ENCODE measurements around the gene UNC13C. TPM values are rescaled to one million over a fixed set of nuclear protein-coding genes. Genes with fewer than 3 reads are reported as not detected.

Gene UNC13C
- total RNA-seq, 2 donors from 2014 or later, result 1.2 to 4.2 TPM

DNA sequence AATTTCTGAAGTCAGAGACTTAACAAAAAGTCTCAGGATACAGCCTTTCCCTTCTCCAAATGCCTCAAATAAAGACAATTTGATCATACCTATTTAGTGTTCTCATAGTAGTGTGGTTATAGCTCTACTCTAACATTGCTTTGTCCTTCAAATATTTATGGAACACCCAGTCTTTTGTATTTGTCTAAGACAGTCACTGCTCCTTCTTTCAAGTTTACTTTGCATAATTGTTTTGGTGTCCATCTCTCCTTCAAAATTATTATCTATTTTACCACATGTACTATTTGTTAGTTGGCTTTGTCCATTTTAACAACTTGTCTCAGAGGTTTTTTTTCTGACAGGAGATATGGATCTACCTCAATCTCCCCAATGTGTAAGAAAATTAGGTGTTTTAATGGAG lies 118.8 kb downstream of the UNC13C start:
- ATAC-seq (ENCODE audit: insufficient number of reproducible peaks, low FRiP score, low read depth) (no peak), DNase-seq (ENCODE audit: low spot score) (no peak)
- TF ChIP-seq, protein P1, sequence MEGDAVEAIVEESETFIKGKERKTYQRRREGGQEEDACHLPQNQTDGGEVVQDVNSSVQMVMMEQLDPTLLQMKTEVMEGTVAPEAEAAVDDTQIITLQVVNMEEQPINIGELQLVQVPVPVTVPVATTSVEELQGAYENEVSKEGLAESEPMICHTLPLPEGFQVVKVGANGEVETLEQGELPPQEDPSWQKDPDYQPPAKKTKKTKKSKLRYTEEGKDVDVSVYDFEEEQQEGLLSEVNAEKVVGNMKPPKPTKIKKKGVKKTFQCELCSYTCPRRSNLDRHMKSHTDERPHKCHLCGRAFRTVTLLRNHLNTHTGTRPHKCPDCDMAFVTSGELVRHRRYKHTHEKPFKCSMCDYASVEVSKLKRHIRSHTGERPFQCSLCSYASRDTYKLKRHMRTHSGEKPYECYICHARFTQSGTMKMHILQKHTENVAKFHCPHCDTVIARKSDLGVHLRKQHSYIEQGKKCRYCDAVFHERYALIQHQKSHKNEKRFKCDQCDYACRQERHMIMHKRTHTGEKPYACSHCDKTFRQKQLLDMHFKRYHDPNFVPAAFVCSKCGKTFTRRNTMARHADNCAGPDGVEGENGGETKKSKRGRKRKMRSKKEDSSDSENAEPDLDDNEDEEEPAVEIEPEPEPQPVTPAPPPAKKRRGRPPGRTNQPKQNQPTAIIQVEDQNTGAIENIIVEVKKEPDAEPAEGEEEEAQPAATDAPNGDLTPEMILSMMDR (IDR thresholded peaks at IDR 0.05), result no peak
- Histone ChIP-seq H3K36me3 (no peaks in the 10 kb centered on the region), H3K4me3 (no peak overlapping the region), H3K4me1 (ENCODE audit: control insufficient read depth in 1 of 2, low read depth in 2 of 2) (no peaks in the 10 kb centered on the region), H3K9me3 (no peaks in the 10 kb centered on the region), H3K27ac (no peak overlapping the region), H3K27me3 (replicated peaks; ENCODE audit: insufficient read depth) (no peaks in the 10 kb centered on the region)

DNA sequence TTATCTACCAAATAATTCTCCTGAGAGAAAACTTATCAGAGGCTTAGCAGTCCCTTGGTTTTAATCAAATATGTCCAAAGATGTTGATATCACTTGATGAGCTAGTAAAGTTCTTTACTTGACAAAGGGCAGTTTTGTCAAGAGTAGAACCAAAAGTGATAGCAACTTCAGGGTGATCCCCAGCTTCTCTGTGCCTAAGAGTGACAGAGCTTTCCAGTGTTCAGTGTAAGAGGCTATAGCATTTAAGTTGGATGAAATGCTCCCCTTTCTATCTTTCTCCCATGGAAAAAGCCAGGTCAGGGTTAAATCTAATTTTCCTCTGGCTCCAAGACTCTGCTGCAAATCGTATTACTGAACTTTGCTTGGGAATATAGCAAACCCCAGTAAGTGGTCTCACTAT lies 120.8 kb downstream of the UNC13C start:
- ATAC-seq (ENCODE audit: insufficient number of reproducible peaks, low FRiP score, low read depth), result no peak
- no peak for DNase-seq (ENCODE audit: low spot score)
- Histone ChIP-seq H3K4me1 (ENCODE audit: control insufficient read depth in 1 of 2, low read depth in 2 of 2) (peaks cover 0 to 7% of the 10 kb centered on the region in 2 donors), H3K9me3 (no peaks in the 10 kb centered on the region), H3K27me3 (replicated peaks; ENCODE audit: insufficient read depth) (no peaks in the 10 kb centered on the region), H3K36me3 (no peaks in the 10 kb centered on the region), H3K4me3 (no peak overlapping the region), H3K27ac (no peak overlapping the region)
- TF ChIP-seq, protein P1 (IDR thresholded peaks at IDR 0.05), result no peak

DNA sequence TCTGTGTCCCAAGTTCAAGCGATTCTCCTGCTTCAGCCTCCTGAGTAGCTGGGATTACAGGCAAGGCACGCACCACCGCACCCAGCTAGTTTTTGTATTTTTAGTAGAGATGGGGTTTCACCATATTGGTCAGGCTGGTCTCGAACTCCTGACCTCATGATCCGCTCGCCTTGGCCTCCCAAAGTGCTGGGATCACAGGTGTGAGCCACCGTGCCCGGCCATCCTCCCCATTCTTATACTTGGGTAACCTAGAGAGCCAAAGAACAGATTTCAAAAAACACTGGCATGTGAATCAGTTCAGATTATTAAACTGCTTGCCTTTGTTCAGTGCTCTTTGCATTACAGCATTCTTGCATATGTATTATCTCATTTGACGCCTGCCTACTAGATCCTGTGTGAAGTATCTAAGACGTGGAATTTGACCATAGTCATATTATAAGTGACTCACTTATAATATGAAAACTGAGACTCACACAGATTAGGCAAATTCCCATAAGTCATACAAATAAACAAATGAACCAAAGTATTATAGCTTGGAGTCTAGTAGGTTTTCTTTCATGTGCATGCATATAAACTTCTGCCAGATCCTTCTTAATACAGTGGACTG lies 123.5 kb downstream of the UNC13C start:
- TF ChIP-seq, protein P1 (IDR thresholded peaks at IDR 0.05), result no peak
- no peaks in the 10 kb centered on the region for H3K9me3 ChIP-seq
- DNase-seq (ENCODE audit: low spot score) (no peak), ATAC-seq (ENCODE audit: insufficient number of reproducible peaks, low FRiP score, low read depth) (no peak)
- H3K4me3 ChIP-seq, result no peak overlapping the region
- peaks cover 0 to 7% of the 10 kb centered on the region in 2 donors for H3K4me1 ChIP-seq (ENCODE audit: control insufficient read depth in 1 of 2, low read depth in 2 of 2)
- no peak overlapping the region for H3K27ac ChIP-seq
- H3K36me3 ChIP-seq, result no peaks in the 10 kb centered on the region
- no peaks in the 10 kb centered on the region for H3K27me3 ChIP-seq (replicated peaks; ENCODE audit: insufficient read depth)

DNA sequence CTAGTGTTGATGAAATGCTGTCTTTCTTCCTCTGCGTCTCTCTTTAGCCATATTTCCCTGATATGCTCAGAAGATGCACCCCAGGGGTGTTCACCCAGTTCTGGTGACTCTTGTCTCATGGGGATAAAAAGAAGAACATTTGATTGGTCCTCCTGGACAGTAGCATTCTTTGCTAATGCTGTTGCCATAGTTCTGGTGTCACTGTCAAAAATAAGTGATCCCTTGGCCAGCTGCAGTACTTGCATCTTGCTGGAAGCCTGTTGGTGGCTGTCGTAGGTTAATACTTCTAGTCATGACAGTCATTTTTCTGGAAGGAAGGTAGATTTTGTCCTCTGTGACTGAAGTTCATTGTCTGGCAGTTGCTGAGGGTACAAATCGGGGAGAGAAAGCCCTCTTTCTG lies 124.5 kb downstream of the UNC13C start:
- no peak for ATAC-seq (ENCODE audit: insufficient number of reproducible peaks, low FRiP score, low read depth)
- H3K4me3 ChIP-seq, result no peak overlapping the region
- H3K4me1 ChIP-seq (ENCODE audit: control insufficient read depth in 1 of 2, low read depth in 2 of 2), result peaks cover 0 to 11% of the 10 kb centered on the region in 2 donors
- TF ChIP-seq, protein P1 (IDR thresholded peaks at IDR 0.05), result no peak
- no peaks in the 10 kb centered on the region for H3K9me3 ChIP-seq
- no peak for DNase-seq (ENCODE audit: low spot score)
- no peak overlapping the region for H3K27ac ChIP-seq
- no peaks in the 10 kb centered on the region for H3K36me3 ChIP-seq
- no peaks in the 10 kb centered on the region for H3K27me3 ChIP-seq (replicated peaks; ENCODE audit: insufficient read depth)

GRCh38 chr15:54109014-54109413 lies 130.8 kb downstream of the UNC13C start:
- no peaks in the 10 kb centered on the region for H3K9me3 ChIP-seq

More at GRCh38 chr15:54109014-54109413, 130.8 kb downstream of the UNC13C start:
- Histone ChIP-seq H3K27me3 (replicated peaks; ENCODE audit: insufficient read depth) (no peaks in the 10 kb centered on the region), H3K4me1 (ENCODE audit: control insufficient read depth in 1 of 2, low read depth in 2 of 2) (peaks cover 0 to 7% of the 10 kb centered on the region in 2 donors), H3K4me3 (no peak overlapping the region), H3K36me3 (no peaks in the 10 kb centered on the region), H3K27ac (no peak overlapping the region)
- TF ChIP-seq, protein P1 (IDR thresholded peaks at IDR 0.05), result no peak
- ATAC-seq (ENCODE audit: insufficient number of reproducible peaks, low FRiP score, low read depth), result no peak
- no peak for DNase-seq (ENCODE audit: low spot score)

Measured in thoracic aorta (tissue), 2 donors.